Measurements from ENCODE around the gene TUBD1.
A peak's percentile ranks its signal among the peaks of the same experiment; 100 is the strongest.
"Not testable (repeated sequence)": the region's sequence is repeated elsewhere in the genome, so short reads cannot be mapped to it uniquely, and the experiment has no call there.

Gene TUBD1

GRCh38 chr17:59897090-59897489 lies 4.3 kb upstream of the TUBD1 start:
- DNase-seq (ENCODE audit: insufficient read length) (no peak), FAIRE-seq (no peak)
- no peak for TF ChIP-seq POLR2AphosphoS5 (IDR thresholded peaks at IDR 0.05; ENCODE audit: low read depth, low read length)

DNA sequence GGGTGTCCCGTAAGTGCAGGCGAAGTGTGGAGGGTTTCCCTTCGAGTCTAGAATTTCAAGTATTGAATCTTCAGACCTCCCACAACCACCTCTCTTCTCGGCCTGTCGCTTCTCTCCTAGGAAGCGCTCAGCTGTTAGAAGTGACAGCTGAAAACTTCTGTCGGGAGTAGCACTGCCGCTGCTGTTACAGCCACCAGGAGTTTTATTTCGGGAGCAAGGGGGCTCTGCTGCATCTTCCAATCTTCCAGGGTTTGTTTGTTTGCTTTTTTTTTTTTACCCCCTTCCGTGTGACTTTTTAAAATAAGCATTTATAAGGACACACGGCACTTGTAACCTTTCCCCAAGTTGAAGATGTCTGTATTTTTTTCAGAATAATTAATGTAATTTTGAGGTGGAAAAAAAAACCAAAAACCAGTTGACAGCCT lies 945 bp upstream of the TUBD1 start:
- no peak for DNase-seq (ENCODE audit: insufficient read length)
- FAIRE-seq = no peak
- TF ChIP-seq POLR2AphosphoS5 (IDR thresholded peaks at IDR 0.05; ENCODE audit: low read depth, low read length) = no peak
- no peak for TF ChIP-seq TAF1 (IDR thresholded peaks at IDR 0.05; ENCODE audit: borderline replicate concordance, low read depth, low read length)

- TF ChIP-seq POLR2AphosphoS5 (IDR thresholded peaks at IDR 0.05; ENCODE audit: low read depth, low read length) (no peak), POLR2A (IDR thresholded peaks at IDR 0.05; ENCODE audit: low read depth, low read length) (no peak), TAF1 (IDR thresholded peaks at IDR 0.05; ENCODE audit: borderline replicate concordance, low read depth, low read length) (no peak)
- FAIRE-seq (no peak), DNase-seq (ENCODE audit: insufficient read length) (peak; percentile 53)
Measured at GRCh38 chr17:59892251-59892923, 356 bp downstream of the TUBD1 start.

DNA sequence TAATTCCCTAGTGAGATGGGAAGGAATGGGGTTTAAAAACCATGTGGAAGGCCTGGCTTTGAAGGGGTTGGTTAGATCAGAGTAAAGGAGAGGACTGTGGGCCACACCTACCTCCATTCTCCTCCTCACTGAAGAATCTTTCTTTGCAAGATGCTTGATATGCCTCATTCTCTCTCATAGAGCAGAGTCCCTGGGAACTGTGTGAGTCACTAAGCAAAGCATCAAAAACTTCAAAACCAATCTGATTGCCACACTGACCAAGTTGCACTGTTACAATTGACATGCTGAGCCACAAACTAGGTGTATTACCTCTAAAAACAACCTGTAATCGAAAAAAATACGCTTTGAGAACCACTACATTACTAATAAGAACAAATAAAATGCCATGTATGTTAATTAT lies 2.0 kb downstream of the TUBD1 start:
- DNase-seq (ENCODE audit: insufficient read length) (no peak), FAIRE-seq (no peak)

GRCh38 chr17:59888145-59888750 lies 4.5 kb downstream of the TUBD1 start:
- FAIRE-seq (no peak), DNase-seq (ENCODE audit: insufficient read length) (no peak)
- no peak for TF ChIP-seq POLR2AphosphoS5 (IDR thresholded peaks at IDR 0.05; ENCODE audit: low read depth, low read length)
- TF ChIP-seq TAF1 (IDR thresholded peaks at IDR 0.05; ENCODE audit: borderline replicate concordance, low read depth, low read length) = no peak
- TF ChIP-seq POLR2A (IDR thresholded peaks at IDR 0.05; ENCODE audit: low read depth, low read length) = no peak

More for the DNA sequence above, 2.0 kb downstream of the TUBD1 start:
- TF ChIP-seq POLR2A (IDR thresholded peaks at IDR 0.05; ENCODE audit: low read depth, low read length) (no peak), TAF1 (IDR thresholded peaks at IDR 0.05; ENCODE audit: borderline replicate concordance, low read depth, low read length) (no peak), POLR2AphosphoS5 (IDR thresholded peaks at IDR 0.05; ENCODE audit: low read depth, low read length) (no peak)

DNA sequence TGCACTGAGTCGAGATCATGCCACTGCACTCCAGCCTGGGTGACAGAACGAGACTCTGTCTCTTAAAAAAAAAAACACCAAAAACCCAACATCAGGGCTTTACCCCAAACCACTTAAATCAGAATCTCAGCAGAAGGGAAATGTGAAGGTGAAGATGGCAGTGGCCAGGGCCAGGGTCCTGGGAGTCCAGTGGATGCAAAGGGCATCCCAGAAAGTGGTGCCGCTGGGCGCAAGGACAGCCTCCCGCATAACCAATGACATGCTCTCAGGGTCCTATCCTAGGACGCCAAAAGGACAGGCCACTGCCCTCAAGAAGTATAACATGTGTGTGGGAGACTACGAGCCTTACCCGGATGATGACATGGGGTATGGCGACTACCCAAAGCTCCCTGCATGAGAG lies 7.9 kb downstream of the TUBD1 start:
- TF ChIP-seq POLR2A (IDR thresholded peaks at IDR 0.05; ENCODE audit: low read depth, low read length) (no peak), POLR2AphosphoS5 (IDR thresholded peaks at IDR 0.05; ENCODE audit: low read depth, low read length) (no peak), TAF1 (IDR thresholded peaks at IDR 0.05; ENCODE audit: borderline replicate concordance, low read depth, low read length) (no peak)
- FAIRE-seq (no peak), DNase-seq (ENCODE audit: insufficient read length) (no peak)

GRCh38 chr17:59878624-59879023 lies 14.1 kb downstream of the TUBD1 start:
- no peak for FAIRE-seq

DNA sequence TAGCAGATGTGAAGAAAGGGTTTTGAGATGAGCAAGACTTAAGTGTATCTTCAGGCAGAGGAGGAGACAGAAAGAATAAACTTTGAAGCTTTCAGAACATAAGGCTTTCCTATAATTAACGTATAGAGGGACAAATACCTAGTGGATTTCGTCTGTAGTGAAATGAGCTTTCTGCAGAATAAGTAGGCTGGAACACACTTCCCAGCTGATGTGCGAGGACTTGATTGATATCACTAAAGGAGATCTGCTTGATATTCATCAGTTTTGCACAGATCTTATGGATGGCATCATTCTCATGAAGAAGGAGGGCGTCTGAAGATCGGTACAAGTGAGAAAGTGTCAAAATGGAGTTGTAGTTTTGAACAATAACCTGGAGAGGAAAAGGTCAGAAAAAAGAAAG lies 14.8 kb downstream of the TUBD1 start:
- DNase-seq (ENCODE audit: insufficient read length) = no peak
- TF ChIP-seq POLR2A (IDR thresholded peaks at IDR 0.05; ENCODE audit: low read depth, low read length) (no peak), POLR2AphosphoS5 (IDR thresholded peaks at IDR 0.05; ENCODE audit: low read depth, low read length) (no peak), TAF1 (IDR thresholded peaks at IDR 0.05; ENCODE audit: borderline replicate concordance, low read depth, low read length) (no peak)
- no peak for FAIRE-seq

More at GRCh38 chr17:59878624-59879023, 14.1 kb downstream of the TUBD1 start:
- TF ChIP-seq TAF1 (IDR thresholded peaks at IDR 0.05; ENCODE audit: borderline replicate concordance, low read depth, low read length) (no peak), POLR2AphosphoS5 (IDR thresholded peaks at IDR 0.05; ENCODE audit: low read depth, low read length) (no peak), POLR2A (IDR thresholded peaks at IDR 0.05; ENCODE audit: low read depth, low read length) (no peak)
- no peak for DNase-seq (ENCODE audit: insufficient read length)

DNA sequence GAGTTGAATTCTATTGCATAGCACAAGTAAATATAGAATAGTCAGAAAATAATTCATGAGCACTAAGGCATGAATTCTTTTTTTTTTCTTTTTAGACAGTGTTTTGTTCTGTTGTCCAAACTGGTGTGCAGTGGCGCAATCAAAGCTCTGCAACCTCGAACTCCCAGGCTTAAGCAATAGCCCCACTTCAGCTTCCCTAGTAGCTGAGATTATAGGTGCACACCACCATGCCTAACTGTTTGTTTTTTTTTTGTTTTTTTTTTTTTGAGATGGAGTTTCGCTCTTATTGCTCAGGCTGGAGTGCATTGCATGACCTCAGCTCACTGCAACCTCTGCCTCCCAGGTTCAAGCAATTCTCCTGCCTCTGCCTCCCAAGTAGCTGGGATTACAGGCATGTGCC lies 16.6 kb downstream of the TUBD1 start:
- DNase-seq (ENCODE audit: insufficient read length) (no peak), FAIRE-seq (no peak)
- no peak for TF ChIP-seq POLR2A (IDR thresholded peaks at IDR 0.05; ENCODE audit: low read depth, low read length)

DNA sequence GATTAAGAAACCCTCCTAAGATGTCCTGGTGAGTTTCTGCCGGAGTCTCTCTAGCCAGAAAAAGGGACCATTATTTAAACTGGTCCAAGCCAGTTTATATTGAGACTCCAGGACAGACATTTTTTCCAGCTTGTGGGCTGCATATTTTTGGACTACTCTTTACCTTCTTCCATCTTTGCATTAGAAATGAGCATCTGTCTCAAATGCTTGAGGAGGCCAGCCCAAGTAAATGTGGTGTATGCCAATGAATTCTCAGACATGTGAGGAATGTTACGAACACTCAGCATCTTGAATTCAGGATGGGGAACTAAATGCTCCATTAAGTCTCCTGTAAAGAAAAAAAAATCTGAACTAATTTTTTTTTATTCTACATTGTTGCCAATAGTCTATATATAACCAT lies 18.4 kb downstream of the TUBD1 start:
- no peak for DNase-seq (ENCODE audit: insufficient read length)
- no peak for TF ChIP-seq TAF1 (IDR thresholded peaks at IDR 0.05; ENCODE audit: borderline replicate concordance, low read depth, low read length)
- TF ChIP-seq POLR2A (IDR thresholded peaks at IDR 0.05; ENCODE audit: low read depth, low read length) = no peak
- no peak for TF ChIP-seq POLR2AphosphoS5 (IDR thresholded peaks at IDR 0.05; ENCODE audit: low read depth, low read length)
- FAIRE-seq = no peak

- not testable (repeated sequence) for DNase-seq (ENCODE audit: insufficient read length); FAIRE-seq
Measured at GRCh38 chr17:59873414-59873813, 19.3 kb downstream of the TUBD1 start.

- TF ChIP-seq POLR2AphosphoS5 (IDR thresholded peaks at IDR 0.05; ENCODE audit: low read depth, low read length) = no peak
- no peak for FAIRE-seq
- DNase-seq (ENCODE audit: insufficient read length) = no peak
Measured at GRCh38 chr17:59872351-59872750, 20.4 kb downstream of the TUBD1 start.

DNA sequence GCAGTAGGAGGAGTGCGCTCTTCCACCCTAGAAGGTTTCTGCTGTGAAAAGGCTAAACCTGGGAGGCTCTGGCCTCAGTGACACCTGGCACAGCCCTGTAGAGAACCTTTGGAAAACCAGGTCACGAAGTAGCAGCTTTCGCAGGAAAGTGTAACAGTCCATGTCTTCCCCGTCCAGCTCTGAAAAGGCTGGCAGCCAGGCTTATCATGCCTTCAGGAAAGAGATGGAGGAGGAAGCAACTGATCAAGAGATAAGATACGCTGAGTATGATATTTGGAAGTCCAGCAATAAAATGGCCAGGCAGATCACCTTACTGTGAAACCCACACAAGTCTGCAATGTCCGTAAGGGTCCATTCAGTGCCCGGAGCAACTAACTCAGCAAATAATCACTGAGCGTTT lies 22.3 kb downstream of the TUBD1 start:
- FAIRE-seq (no peak), DNase-seq (ENCODE audit: insufficient read length) (no peak)
- no peak for TF ChIP-seq POLR2A (IDR thresholded peaks at IDR 0.05; ENCODE audit: low read depth, low read length)
- no peak for TF ChIP-seq TAF1 (IDR thresholded peaks at IDR 0.05; ENCODE audit: borderline replicate concordance, low read depth, low read length)
- no peak for TF ChIP-seq POLR2AphosphoS5 (IDR thresholded peaks at IDR 0.05; ENCODE audit: low read depth, low read length)

Data from GM12892 (cell line).